Caco-2 (cell line): ENCODE measurements around the gene ZNF565. TPM values are rescaled to one million over a fixed set of nuclear protein-coding genes. Genes with fewer than 3 reads are reported as not detected.

ENCODE experiments used
- BruUV-seq: library from RNA; stranded (reverse); fragments of 400-500 nt; replicated peaks from 2 replicates; lab custom pipeline; 2021; lab: Mats Ljungman, UMichigan
- CTCF ChIA-PET: fragments of 300-600 bp; sonication (Branson Sonifier 250); formaldehyde crosslinking; loops from one replicate; lab custom pipeline; 2022; ENCODE audit warnings: antibody characterized with exemption; lab: Charles Lee
- POLR2A ChIA-PET: fragments of 300-600 bp; sonication (Branson Sonifier 250); formaldehyde crosslinking; loops from one replicate; lab custom pipeline; 2022; ENCODE audit warnings: antibody characterized with exemption; lab: Charles Lee
- DNase-seq, 2 experiments: peaks; one replicate each; pipeline versions ENCODE4 v3.0.0 to v3.0.0-alpha.2; 2020 to 2022
- H3K27me3 ChIP-seq: replicated peaks from 2 replicates; pipeline ENCODE4 v1.6.0; 2011; ENCODE audit warnings: low read length; ENCODE audit not compliant: control insufficient read depth, insufficient read depth
- H3K36me3 ChIP-seq: 2 replicates; pipeline ENCODE4 v1.5.1; 2011; ENCODE audit warnings: low read length; ENCODE audit not compliant: control insufficient read depth, insufficient read depth
- H3K4me1 ChIP-seq: fragments of 250-450 bp; sonication (Bioruptor Pico); 2 replicates; pipeline ENCODE4 v1.5.1; 2020; ENCODE audit warnings: mild to moderate bottlenecking
- H3K4me3 ChIP-seq: 2 replicates; pipeline ENCODE4 v1.5.1; 2011; ENCODE audit warnings: low read depth, mild to moderate bottlenecking, control low read depth, low read length
- H3K9me3 ChIP-seq: fragments of 250-450 bp; sonication (Bioruptor Pico); 2 replicates; pipeline ENCODE4 v1.5.1; 2020; ENCODE audit warnings: mild to moderate bottlenecking, moderate library complexity
- H3K27ac Mint-ChIP-seq: one replicate; pipeline ENCODE4 v1.8.0; 2022; ENCODE audit warnings: mixed read lengths; ENCODE audit not compliant: unreplicated experiment
- H3K27me3 Mint-ChIP-seq: one replicate; pipeline ENCODE4 v1.8.0; 2022; ENCODE audit warnings: mixed read lengths; ENCODE audit not compliant: insufficient read depth, unreplicated experiment
- H3K36me3 Mint-ChIP-seq: one replicate; pipeline ENCODE4 v1.8.0; 2022; ENCODE audit warnings: mild to moderate bottlenecking, mixed read lengths; ENCODE audit not compliant: insufficient read depth, unreplicated experiment
- H3K4me1 Mint-ChIP-seq: one replicate; pipeline ENCODE4 v1.8.0; 2022; ENCODE audit warnings: low read depth, mixed read lengths; ENCODE audit not compliant: unreplicated experiment
- H3K4me3 Mint-ChIP-seq: one replicate; pipeline ENCODE4 v1.8.0; 2022; ENCODE audit warnings: mild to moderate bottlenecking, moderate library complexity, mixed read lengths; ENCODE audit not compliant: unreplicated experiment
- H3K9me3 Mint-ChIP-seq: one replicate; pipeline ENCODE4 v1.8.0; 2022; ENCODE audit warnings: mixed read lengths; ENCODE audit not compliant: unreplicated experiment
- intact Hi-C: fragments of 100-400 bp; cut with micrococcal nuclease; formaldehyde crosslinking; loops from one replicate; pipeline ENCODE4 v1.10.0; 2022; ENCODE audit not compliant: unreplicated experiment
- total RNA-seq: library from RNA; stranded (reverse); gene quantifications from 2 replicates; pipeline ENCODE4 v1.2.3, GENCODE V29; 2022
- TF ChIP-seq, protein P1 (sequence below), 2 experiments: fragments of 200-600 bp in 1 of 2; IDR thresholded peaks; 1 replicate in 1 of 2; 2 replicates in 1 of 2; pipeline versions ENCODE4 v1.5.1 to v1.8.0; 2011 to 2022; ENCODE audit warnings: antibody characterized with exemption in 1 of 2, control low read depth in 1 of 2, inconsistent platforms in 1 of 2, low read depth in 1 of 2, low read length in 1 of 2, mild to moderate bottlenecking in 1 of 2, moderate library complexity in 1 of 2; ENCODE audit not compliant: insufficient read depth in 1 of 2, severe bottlenecking in 1 of 2, unreplicated experiment in 1 of 2

ZNF565 gene
- total RNA-seq, 1 experiment from 2014 or later: 3.8 TPM

DNA sequence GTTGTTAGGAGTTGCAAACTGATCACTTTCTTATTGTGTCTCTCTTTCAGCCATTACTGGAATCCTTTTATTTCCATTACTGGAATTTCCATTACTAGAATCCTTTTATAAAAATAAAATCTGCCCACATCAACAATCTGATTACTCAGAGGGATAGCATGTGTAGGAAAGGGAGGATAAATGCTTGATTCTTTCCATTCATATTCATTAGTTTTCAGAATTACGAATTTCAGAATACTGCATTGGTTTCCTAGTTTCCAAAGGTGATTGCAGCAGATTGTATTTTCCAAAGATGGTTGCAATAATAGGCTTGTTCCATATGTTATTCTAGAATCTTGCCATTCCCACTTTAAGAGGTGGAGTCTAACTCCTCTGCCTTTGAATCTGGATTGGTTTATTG lies 37.6 kb upstream of the ZNF565 start:
- H3K4me1 Mint-ChIP-seq: no peaks in the 10 kb centered on the region
- BruUV-seq: no TSS peak
- H3K27me3 Mint-ChIP-seq: no peaks in the 10 kb centered on the region
- Histone ChIP-seq H3K36me3 (no peaks in the 10 kb centered on the region), H3K9me3 (no peaks in the 10 kb centered on the region), H3K27me3 (no peaks in the 10 kb centered on the region), H3K4me3 (no peak overlapping the region), H3K4me1 (no peaks in the 10 kb centered on the region)
- no peaks in the 10 kb centered on the region for H3K36me3 Mint-ChIP-seq
- ChIA-PET POLR2A (no interaction called here), CTCF (no interaction called here)
- no peak overlapping the region for H3K27ac Mint-ChIP-seq
- no peaks in the 10 kb centered on the region for H3K9me3 Mint-ChIP-seq
- intact Hi-C loops: no loop called here
- TF ChIP-seq, protein P1, sequence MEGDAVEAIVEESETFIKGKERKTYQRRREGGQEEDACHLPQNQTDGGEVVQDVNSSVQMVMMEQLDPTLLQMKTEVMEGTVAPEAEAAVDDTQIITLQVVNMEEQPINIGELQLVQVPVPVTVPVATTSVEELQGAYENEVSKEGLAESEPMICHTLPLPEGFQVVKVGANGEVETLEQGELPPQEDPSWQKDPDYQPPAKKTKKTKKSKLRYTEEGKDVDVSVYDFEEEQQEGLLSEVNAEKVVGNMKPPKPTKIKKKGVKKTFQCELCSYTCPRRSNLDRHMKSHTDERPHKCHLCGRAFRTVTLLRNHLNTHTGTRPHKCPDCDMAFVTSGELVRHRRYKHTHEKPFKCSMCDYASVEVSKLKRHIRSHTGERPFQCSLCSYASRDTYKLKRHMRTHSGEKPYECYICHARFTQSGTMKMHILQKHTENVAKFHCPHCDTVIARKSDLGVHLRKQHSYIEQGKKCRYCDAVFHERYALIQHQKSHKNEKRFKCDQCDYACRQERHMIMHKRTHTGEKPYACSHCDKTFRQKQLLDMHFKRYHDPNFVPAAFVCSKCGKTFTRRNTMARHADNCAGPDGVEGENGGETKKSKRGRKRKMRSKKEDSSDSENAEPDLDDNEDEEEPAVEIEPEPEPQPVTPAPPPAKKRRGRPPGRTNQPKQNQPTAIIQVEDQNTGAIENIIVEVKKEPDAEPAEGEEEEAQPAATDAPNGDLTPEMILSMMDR (IDR thresholded peaks at IDR 0.05; ENCODE audit: insufficient read depth in 1 of 2, low read depth in 1 of 2, low read length in 1 of 2, severe bottlenecking in 1 of 2, unreplicated experiment in 1 of 2): no peak
- no peak for DNase-seq
- no peak overlapping the region for H3K4me3 Mint-ChIP-seq

DNA sequence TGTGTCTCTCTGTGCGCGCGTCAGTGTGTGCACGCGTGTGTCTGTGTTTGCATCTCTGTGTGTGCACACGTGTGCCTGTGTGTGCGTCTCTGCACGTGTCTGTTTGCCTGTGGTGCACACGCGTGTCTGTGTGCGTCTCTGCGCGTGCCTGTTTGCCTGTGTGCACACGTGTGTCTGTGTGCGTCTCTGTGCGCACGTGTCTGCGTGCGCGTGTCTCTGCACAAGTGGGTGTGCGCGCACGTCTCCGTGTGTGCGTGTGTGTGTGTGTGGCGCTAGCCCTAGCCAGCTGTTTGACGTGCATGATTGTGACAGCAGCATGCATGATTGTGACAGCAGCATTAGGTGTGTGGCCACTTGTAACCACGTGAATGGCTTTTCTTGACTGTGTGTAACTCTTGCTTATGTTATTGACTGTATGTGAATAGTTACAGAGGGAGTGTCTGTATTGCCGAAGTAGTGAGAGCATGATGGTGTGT lies 31.6 kb upstream of the ZNF565 start:
- Mint-ChIP-seq H3K27me3 (no peaks in the 10 kb centered on the region), H3K4me1 (no peaks in the 10 kb centered on the region), H3K36me3 (peaks cover 5% of the 10 kb centered on the region), H3K27ac (no peak overlapping the region), H3K9me3 (no peaks in the 10 kb centered on the region), H3K4me3 (no peak overlapping the region)
- TF ChIP-seq, protein P1 (IDR thresholded peaks at IDR 0.05; ENCODE audit: insufficient read depth in 1 of 2, low read depth in 1 of 2, low read length in 1 of 2, severe bottlenecking in 1 of 2, unreplicated experiment in 1 of 2): no peak
- Histone ChIP-seq H3K27me3 (no peaks in the 10 kb centered on the region), H3K36me3 (no peaks in the 10 kb centered on the region), H3K4me1 (no peaks in the 10 kb centered on the region), H3K4me3 (no peak overlapping the region), H3K9me3 (no peaks in the 10 kb centered on the region; the same call in 1 of the 2 replicates)
- POLR2A ChIA-PET: no interaction called here
- BruUV-seq: no TSS peak
- intact Hi-C loops: no loop called here
- no peak for DNase-seq
- CTCF ChIA-PET: no interaction called here

GRCh38 chr19:36245210-36246005 lies 30.9 kb upstream of the ZNF565 start:
- peaks cover 7% of the 10 kb centered on the region for H3K36me3 Mint-ChIP-seq
- POLR2A ChIA-PET: no interaction called here
- no peaks in the 10 kb centered on the region for H3K4me1 ChIP-seq
- no peak overlapping the region for H3K4me3 Mint-ChIP-seq
- H3K27ac Mint-ChIP-seq: no peak overlapping the region
- no peaks in the 10 kb centered on the region for H3K27me3 Mint-ChIP-seq
- CTCF ChIA-PET: no interaction called here
- BruUV-seq: no TSS peak
- no peaks in the 10 kb centered on the region for H3K27me3 ChIP-seq
- no peaks in the 10 kb centered on the region for H3K36me3 ChIP-seq
- intact Hi-C loops: no loop called here
- no peaks in the 10 kb centered on the region for H3K4me1 Mint-ChIP-seq
- TF ChIP-seq, protein P1 (IDR thresholded peaks at IDR 0.05; ENCODE audit: insufficient read depth in 1 of 2, low read depth in 1 of 2, low read length in 1 of 2, severe bottlenecking in 1 of 2, unreplicated experiment in 1 of 2): no peak
- no peaks in the 10 kb centered on the region; the same call in 1 of the 2 replicates for H3K9me3 ChIP-seq
- H3K4me3 ChIP-seq: no peak overlapping the region
- no peak for DNase-seq
- peaks cover 2% of the 10 kb centered on the region for H3K9me3 Mint-ChIP-seq
